ENCODE measurements around the gene TMEM60. TPM values are rescaled to one million over a fixed set of nuclear protein-coding genes. Genes with fewer than 3 reads are reported as not detected.

The TMEM60 gene
- total RNA-seq, 1 experiment from 2014 or later, result 19.6 TPM

GRCh38 chr7:77827999-77828398, 29.8 kb upstream of the TMEM60 start:
- BruUV-seq (replicated peaks), result no TSS peak
- H3K36me3 ChIP-seq (ENCODE audit: control insufficient read depth, insufficient read depth, low read length), result no peaks in the 10 kb centered on the region
- no peaks in the 10 kb centered on the region for H3K27me3 Mint-ChIP-seq (ENCODE audit: insufficient read depth, unreplicated experiment)
- DNase-seq, result no peak
- no peaks in the 10 kb centered on the region for H3K36me3 Mint-ChIP-seq (ENCODE audit: insufficient read depth, unreplicated experiment)
- no peak overlapping the region for H3K4me3 ChIP-seq (ENCODE audit: low read depth, low read length)
- peaks cover 10% of the 10 kb centered on the region for H3K9me3 Mint-ChIP-seq (ENCODE audit: unreplicated experiment)
- H3K4me1 Mint-ChIP-seq (ENCODE audit: low read depth, unreplicated experiment), result peaks cover 20% of the 10 kb centered on the region
- ChIA-PET POLR2A (no interaction called here), CTCF (no interaction called here)
- no peak for TF ChIP-seq CTCF (IDR thresholded peaks at IDR 0.05; ENCODE audit: insufficient read depth in 1 of 2, low read depth in 1 of 2, low read length in 1 of 2, severe bottlenecking in 1 of 2, unreplicated experiment in 1 of 2)
- intact Hi-C loops (cut with micrococcal nuclease; ENCODE audit: unreplicated experiment), result no loop called here
- H3K27ac Mint-ChIP-seq (ENCODE audit: unreplicated experiment), result no peak overlapping the region
- 0 out of 2 replicates have a peak, but pooled peaks cover 3% of the 10 kb centered on the region for H3K4me1 ChIP-seq
- H3K4me3 Mint-ChIP-seq (ENCODE audit: unreplicated experiment), result no peak overlapping the region
- H3K27me3 ChIP-seq (replicated peaks; ENCODE audit: control insufficient read depth, insufficient read depth, low read length), result no peaks in the 10 kb centered on the region
- no peaks in the 10 kb centered on the region for H3K9me3 ChIP-seq

- no peaks in the 10 kb centered on the region for H3K9me3 ChIP-seq
- DNase-seq, result no peak
- H3K4me1 Mint-ChIP-seq (ENCODE audit: low read depth, unreplicated experiment), result peaks cover 16% of the 10 kb centered on the region
- H3K36me3 Mint-ChIP-seq (ENCODE audit: insufficient read depth, unreplicated experiment), result peaks cover 7% of the 10 kb centered on the region
- CTCF ChIA-PET, result no interaction called here
- no peak overlapping the region for H3K4me3 Mint-ChIP-seq (ENCODE audit: unreplicated experiment)
- BruUV-seq (replicated peaks), result no TSS peak
- TF ChIP-seq CTCF (IDR thresholded peaks at IDR 0.05; ENCODE audit: insufficient read depth in 1 of 2, low read depth in 1 of 2, low read length in 1 of 2, severe bottlenecking in 1 of 2, unreplicated experiment in 1 of 2), result no peak
- POLR2A ChIA-PET, result no interaction called here
- no peaks in the 10 kb centered on the region for H3K27me3 Mint-ChIP-seq (ENCODE audit: insufficient read depth, unreplicated experiment)
- H3K4me3 ChIP-seq (ENCODE audit: low read depth, low read length), result no peak overlapping the region
- no peak overlapping the region for H3K27ac Mint-ChIP-seq (ENCODE audit: unreplicated experiment)
- peaks cover 20% of the 10 kb centered on the region for H3K9me3 Mint-ChIP-seq (ENCODE audit: unreplicated experiment)
- no peaks in the 10 kb centered on the region for H3K4me1 ChIP-seq
- no peaks in the 10 kb centered on the region for H3K36me3 ChIP-seq (ENCODE audit: control insufficient read depth, insufficient read depth, low read length)
- intact Hi-C loops (cut with micrococcal nuclease; ENCODE audit: unreplicated experiment), result no loop called here
- H3K27me3 ChIP-seq (replicated peaks; ENCODE audit: control insufficient read depth, insufficient read depth, low read length), result no peaks in the 10 kb centered on the region
These were observed 28.1 kb upstream of the TMEM60 start for GRCh38 chr7:77826300-77826699.

- BruUV-seq (replicated peaks), result no TSS peak
- no peaks in the 10 kb centered on the region for H3K27me3 ChIP-seq (replicated peaks; ENCODE audit: control insufficient read depth, insufficient read depth, low read length)
- TF ChIP-seq CTCF (IDR thresholded peaks at IDR 0.05; ENCODE audit: insufficient read depth in 1 of 2, low read depth in 1 of 2, low read length in 1 of 2, severe bottlenecking in 1 of 2, unreplicated experiment in 1 of 2), result no peak
- Mint-ChIP-seq H3K4me3 (ENCODE audit: unreplicated experiment) (no peak overlapping the region), H3K27me3 (ENCODE audit: insufficient read depth, unreplicated experiment) (no peaks in the 10 kb centered on the region), H3K9me3 (ENCODE audit: unreplicated experiment) (peaks cover 31% of the 10 kb centered on the region), H3K27ac (ENCODE audit: unreplicated experiment) (no peak overlapping the region), H3K36me3 (ENCODE audit: insufficient read depth, unreplicated experiment) (peaks cover 19% of the 10 kb centered on the region), H3K4me1 (ENCODE audit: low read depth, unreplicated experiment) (peaks cover 7% of the 10 kb centered on the region)
- intact Hi-C loops (cut with micrococcal nuclease; ENCODE audit: unreplicated experiment), result no loop called here
- no peak overlapping the region for H3K4me3 ChIP-seq (ENCODE audit: low read depth, low read length)
- H3K36me3 ChIP-seq (ENCODE audit: control insufficient read depth, insufficient read depth, low read length), result no peaks in the 10 kb centered on the region
- ChIA-PET CTCF (no interaction called here), POLR2A (no interaction called here)
- no peak for DNase-seq
- no peaks in the 10 kb centered on the region for H3K4me1 ChIP-seq
- H3K9me3 ChIP-seq, result peaks cover 10% of the 10 kb centered on the region; the same call in 1 of the 2 replicates
These were observed 26.9 kb upstream of the TMEM60 start for GRCh38 chr7:77825131-77825530.
